ENCODE results near the gene ZBTB9. TPM values are rescaled to one million over a fixed set of nuclear protein-coding genes. Genes with fewer than 3 reads are reported as not detected.
"Not testable (repeated sequence)": the region's sequence is repeated elsewhere in the genome, so short reads cannot be mapped to it uniquely, and the experiment has no call there.

ZBTB9 gene
- total RNA-seq, 4 donors from 2014 or later, result 0.70 to 5.0 (median 2.6) TPM; not detected in 1

DNA sequence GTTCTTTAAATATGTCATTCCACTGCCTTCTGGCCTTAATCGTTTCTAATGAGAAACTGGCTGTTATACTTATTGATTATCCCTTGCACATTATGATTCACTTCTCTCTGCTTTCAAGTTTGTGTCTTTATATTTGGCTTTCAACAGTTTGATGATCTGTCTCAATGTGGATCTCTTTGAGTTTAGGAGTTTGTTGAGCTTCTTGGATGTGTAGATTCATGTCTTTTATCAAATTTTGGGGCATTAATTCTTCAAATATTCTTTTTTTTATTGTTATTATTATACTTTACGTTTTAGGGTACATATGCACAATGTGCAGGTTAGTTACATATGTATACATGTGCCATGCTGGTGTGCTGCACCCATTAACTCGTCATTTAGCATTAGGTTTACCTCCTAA, 29.3 kb downstream of the ZBTB9 start:
- TF ChIP-seq, protein P1, sequence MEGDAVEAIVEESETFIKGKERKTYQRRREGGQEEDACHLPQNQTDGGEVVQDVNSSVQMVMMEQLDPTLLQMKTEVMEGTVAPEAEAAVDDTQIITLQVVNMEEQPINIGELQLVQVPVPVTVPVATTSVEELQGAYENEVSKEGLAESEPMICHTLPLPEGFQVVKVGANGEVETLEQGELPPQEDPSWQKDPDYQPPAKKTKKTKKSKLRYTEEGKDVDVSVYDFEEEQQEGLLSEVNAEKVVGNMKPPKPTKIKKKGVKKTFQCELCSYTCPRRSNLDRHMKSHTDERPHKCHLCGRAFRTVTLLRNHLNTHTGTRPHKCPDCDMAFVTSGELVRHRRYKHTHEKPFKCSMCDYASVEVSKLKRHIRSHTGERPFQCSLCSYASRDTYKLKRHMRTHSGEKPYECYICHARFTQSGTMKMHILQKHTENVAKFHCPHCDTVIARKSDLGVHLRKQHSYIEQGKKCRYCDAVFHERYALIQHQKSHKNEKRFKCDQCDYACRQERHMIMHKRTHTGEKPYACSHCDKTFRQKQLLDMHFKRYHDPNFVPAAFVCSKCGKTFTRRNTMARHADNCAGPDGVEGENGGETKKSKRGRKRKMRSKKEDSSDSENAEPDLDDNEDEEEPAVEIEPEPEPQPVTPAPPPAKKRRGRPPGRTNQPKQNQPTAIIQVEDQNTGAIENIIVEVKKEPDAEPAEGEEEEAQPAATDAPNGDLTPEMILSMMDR (IDR thresholded peaks at IDR 0.05), result no peak
- no peak for TF ChIP-seq POLR2A (IDR thresholded peaks at IDR 0.05)
- no peak overlapping the region for H3K27ac ChIP-seq
- DNase-seq, result no peak
- no peak overlapping the region for H3K4me3 ChIP-seq
- no peaks in the 10 kb centered on the region for H3K27me3 ChIP-seq
- H3K9me3 ChIP-seq, result no peaks in the 10 kb centered on the region
- no peaks in the 10 kb centered on the region for H3K36me3 ChIP-seq
- H3K4me1 ChIP-seq, result no peaks in the 10 kb centered on the region

DNA sequence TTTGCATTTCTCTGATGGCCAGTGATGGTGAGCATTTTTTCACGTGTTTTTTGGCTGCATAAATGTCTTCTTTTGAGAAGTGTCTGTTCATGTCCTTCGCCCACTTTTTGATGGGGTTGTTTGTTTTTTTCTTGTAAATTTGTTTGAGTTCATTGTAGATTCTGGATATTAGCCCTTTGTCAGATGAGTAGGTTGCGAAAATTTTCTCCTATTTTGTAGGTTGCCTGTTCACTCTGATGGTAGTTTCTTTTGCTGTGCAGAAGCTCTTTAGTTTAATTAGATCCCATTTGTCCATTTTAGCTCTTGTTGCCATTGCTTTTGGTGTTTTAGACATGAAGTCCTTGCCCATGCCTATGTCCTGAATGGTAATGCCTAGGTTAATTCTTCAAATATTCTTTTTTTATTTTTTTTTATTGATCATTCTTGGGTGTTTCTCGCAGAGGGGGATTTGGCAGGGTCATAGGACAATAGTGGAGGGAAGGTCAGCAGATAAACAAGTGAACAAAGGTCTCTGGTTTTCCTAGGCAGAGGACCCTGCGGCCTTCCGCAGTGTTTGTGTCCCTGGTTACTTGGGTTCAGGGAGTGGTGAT, 30.4 kb downstream of the ZBTB9 start:
- not testable (repeated sequence) for DNase-seq, H3K36me3 ChIP-seq, H3K9me3 ChIP-seq, H3K27ac ChIP-seq, H3K4me3 ChIP-seq, H3K4me1 ChIP-seq, H3K27me3 ChIP-seq

DNA sequence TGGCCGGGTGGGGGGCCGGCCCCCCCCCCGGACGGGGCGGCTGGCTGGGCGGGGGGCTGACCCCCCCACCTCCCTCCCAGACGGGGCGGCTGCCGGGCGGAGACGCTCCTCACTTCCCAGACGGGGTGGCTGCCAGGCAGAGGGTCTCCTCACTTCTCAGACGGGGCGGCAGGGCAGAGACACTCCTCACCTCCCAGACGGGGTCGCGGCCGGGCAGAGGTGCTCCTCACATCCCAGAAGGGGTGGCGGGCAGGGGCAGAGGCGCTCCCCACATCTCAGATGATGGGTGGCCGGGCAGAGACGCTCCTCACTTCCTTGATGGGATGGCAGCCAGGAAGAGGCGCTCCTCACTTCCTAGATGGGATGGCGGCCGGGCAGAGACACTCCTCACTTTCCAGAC, 31.3 kb downstream of the ZBTB9 start:
- not testable (repeated sequence) for H3K4me1 ChIP-seq, H3K9me3 ChIP-seq, H3K27ac ChIP-seq, H3K4me3 ChIP-seq, H3K36me3 ChIP-seq, DNase-seq, H3K27me3 ChIP-seq

DNA sequence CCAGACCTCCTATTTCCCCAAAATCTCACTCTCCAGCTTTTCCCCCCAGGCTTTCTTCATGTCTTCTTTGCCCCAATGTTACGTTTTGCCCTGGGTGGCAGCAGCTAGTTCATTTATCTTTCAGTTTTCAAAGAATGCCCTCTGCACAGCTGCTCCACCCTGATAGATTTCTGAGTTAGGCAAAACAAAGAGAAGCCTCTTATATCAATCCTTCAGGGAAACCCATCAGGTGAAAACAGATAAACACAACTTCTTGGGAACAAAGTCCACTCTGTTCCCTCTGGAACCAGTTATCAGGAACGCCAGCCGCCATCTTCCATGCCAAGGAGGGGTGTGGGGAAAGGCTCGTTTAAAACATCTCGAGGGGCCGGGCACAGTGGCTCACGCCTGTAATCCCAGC, 34.0 kb downstream of the ZBTB9 start:
- DNase-seq, result no peak
- no peak for TF ChIP-seq POLR2A (IDR thresholded peaks at IDR 0.05)
- TF ChIP-seq, protein P1 (IDR thresholded peaks at IDR 0.05), result no peak
- no peaks in the 10 kb centered on the region for H3K9me3 ChIP-seq
- no peaks in the 10 kb centered on the region for H3K27me3 ChIP-seq
- H3K4me1 ChIP-seq, result no peaks in the 10 kb centered on the region
- no peak overlapping the region for H3K27ac ChIP-seq
- no peak overlapping the region for H3K4me3 ChIP-seq
- H3K36me3 ChIP-seq, result no peaks in the 10 kb centered on the region

DNA sequence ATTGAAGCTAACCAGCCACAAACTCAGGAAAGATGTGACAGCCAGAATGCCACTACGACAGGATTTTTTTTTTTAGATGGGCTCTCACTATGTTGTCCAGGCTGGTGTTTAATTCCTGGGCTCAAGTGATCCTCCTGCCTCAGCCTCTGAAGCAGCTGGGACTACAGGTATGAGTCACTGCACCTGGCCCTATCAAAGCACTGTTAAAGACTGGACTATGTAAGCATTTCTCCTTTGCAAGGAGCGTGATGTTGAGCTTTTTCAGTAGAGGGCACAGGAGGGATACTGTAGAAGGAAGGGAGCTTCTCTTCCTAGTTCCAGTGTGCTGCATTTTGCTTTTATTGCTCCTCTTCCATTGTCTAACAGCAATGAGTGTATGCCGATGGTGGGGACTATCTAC, 35.8 kb downstream of the ZBTB9 start:
- Histone ChIP-seq H3K27me3 (no peaks in the 10 kb centered on the region), H3K4me1 (no peaks in the 10 kb centered on the region), H3K4me3 (no peak overlapping the region), H3K27ac (no peak overlapping the region), H3K36me3 (no peaks in the 10 kb centered on the region), H3K9me3 (no peaks in the 10 kb centered on the region)
- TF ChIP-seq POLR2A (IDR thresholded peaks at IDR 0.05), result no peak
- DNase-seq, result no peak

DNA sequence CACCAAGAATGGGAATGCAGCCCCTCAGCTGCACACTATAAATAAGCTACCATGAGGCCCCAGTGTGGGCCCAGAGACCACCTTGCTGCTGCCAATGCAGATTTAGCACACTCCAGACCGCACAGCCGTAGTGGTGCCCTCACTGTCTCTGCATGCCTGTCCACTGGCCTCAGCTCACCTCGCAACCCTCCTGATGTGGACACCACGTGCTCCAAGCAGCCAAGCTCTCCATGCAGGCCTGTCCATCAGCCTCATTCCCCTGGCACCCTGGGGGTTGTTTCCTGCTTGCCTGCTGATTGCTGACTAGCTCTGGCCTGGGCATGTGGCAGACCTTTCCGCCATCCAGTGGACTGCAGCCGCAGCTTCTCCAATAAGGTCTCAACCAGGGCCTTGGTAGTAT, 36.2 kb downstream of the ZBTB9 start:
- Histone ChIP-seq H3K9me3 (no peaks in the 10 kb centered on the region), H3K4me1 (no peaks in the 10 kb centered on the region), H3K27ac (no peak overlapping the region), H3K36me3 (no peaks in the 10 kb centered on the region), H3K4me3 (no peak overlapping the region), H3K27me3 (no peaks in the 10 kb centered on the region)
- DNase-seq, result no peak
- TF ChIP-seq, protein P1 (IDR thresholded peaks at IDR 0.05), result no peak

DNA sequence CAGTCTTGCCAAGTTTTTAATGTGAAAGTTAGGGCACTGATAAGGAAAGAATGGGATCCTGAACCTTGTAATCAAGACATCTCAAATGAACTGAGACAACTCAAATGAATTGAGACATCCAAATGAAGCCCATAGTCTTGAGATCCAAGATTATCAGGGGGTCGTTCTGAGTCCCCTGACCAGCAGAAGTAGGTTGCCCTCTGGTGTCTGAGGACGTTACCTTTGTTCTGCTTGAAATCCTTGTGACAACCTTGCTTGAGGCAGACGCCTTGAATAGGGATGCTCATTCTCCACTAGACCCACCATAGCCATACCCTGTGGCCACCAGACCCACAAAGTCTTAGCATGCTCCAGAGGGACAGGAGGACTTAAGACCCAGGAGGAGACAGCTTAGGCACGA, 37.7 kb downstream of the ZBTB9 start:
- no peak for TF ChIP-seq POLR2A (IDR thresholded peaks at IDR 0.05)
- TF ChIP-seq, protein P1 (IDR thresholded peaks at IDR 0.05), result no peak
- DNase-seq, result no peak
- H3K9me3 ChIP-seq, result no peaks in the 10 kb centered on the region
- no peaks in the 10 kb centered on the region for H3K4me1 ChIP-seq
- no peak overlapping the region for H3K27ac ChIP-seq
- H3K36me3 ChIP-seq, result no peaks in the 10 kb centered on the region
- no peak overlapping the region for H3K4me3 ChIP-seq
- no peaks in the 10 kb centered on the region for H3K27me3 ChIP-seq
